HCEC 1CT (cell line): ENCODE results near the gene ANTXRL.
"Not testable (repeated sequence)": the region's sequence is repeated elsewhere in the genome, so short reads cannot be mapped to it uniquely, and the experiment has no call there.

Source experiments
- DNase-seq: peaks from one replicate; pipeline ENCODE4 v3.0.0-alpha.2; 2017

Gene ANTXRL

GRCh38 chr10:46296641-46297141 lies 9.9 kb downstream of the ANTXRL start:
- no peak for DNase-seq

GRCh38 chr10:46297406-46298204 lies 10.8 kb downstream of the ANTXRL start:
- DNase-seq: no peak

DNA sequence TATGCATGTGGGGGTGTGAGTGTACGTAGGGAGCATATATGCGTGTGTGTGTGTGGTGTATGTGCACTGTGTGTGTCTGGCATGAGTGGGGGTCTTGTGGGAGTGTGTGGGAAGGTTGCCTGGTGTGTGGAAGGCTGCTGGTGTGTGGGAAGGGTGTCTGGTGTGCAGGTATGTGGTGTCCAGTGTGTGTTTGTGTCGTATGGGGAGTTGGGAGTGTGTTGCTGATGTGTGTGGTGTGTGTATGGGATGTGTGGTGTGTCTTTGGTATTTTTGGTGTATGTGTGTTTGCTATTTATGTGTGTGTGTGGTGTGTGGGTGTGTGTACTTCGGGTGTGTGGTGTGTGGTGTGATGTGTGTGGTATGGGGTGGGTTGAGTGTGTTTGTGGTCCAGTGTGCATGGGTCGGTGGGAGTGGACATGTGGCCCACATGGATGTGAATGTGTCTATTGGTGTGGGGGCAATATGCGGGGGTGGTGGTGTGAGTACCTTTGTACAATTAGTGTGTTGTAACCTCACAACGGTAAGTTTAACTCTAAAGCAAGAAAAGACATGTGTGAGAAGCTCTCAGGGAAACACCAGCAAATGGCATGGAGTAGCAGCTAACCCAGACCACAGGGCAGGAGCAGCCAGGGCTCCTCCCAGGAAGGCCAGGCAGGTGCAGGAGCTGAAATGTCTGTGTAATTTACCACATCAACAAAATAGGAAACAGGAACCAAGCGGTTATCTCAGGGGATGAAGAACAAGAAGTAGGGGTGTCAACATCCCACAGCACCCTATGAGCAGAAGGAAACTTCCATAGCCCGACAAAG lies 11.9 kb downstream of the ANTXRL start:
- no peak for DNase-seq

DNA sequence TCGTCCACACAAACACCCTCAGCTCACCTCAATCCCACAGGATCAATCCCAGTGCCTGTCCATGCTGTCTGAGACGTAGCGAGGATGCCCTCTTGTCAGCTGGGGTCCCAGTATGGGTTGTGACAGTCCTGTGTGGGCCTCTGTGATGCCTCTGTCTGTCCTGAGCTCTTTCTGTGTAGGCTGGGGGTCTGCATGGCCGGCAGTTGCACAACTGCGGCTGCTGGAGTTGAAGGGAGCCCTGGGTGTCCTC lies 12.4 kb downstream of the ANTXRL start:
- DNase-seq: no peak

DNA sequence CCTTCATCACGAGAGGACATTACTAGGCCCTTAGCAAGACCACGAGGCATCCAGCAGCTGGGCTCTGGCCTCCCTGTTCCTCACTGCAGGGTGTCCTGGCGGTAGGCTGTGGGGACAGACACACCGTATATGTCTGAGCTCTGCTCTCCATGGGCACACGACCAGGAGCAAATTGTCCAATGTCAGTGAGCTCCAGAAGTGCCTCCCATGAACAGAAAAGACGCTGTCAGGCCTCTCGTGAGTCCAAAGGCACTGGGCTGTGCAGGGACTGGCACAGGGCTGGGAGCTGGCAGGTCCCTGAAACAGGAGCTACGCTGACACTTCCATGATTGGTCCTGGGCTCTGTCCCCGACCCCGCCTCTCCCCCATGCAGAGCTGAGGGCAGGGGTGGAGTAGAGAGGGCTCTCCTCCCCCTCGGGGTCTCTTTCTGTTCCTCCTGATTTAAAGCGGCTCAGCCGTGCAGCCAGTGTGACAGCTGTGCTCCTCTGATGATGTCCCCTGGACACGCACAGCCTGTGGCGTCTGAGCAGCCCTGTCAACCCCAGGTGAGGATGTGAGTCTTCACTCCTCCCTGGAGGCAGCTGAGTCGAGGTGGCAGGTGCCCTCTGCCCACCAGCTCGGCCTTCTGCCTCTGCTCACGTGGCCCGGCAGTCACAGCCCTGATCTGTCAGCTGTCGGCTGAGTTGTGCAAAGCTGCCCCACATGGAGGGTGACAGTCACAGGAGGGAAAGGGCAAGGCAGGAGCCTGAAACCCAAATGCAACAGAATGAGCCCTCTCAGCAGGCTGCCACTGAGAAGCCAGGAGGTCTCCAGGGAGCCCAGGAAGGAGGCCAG lies 13.0 kb downstream of the ANTXRL start:
- DNase-seq: no peak

DNA sequence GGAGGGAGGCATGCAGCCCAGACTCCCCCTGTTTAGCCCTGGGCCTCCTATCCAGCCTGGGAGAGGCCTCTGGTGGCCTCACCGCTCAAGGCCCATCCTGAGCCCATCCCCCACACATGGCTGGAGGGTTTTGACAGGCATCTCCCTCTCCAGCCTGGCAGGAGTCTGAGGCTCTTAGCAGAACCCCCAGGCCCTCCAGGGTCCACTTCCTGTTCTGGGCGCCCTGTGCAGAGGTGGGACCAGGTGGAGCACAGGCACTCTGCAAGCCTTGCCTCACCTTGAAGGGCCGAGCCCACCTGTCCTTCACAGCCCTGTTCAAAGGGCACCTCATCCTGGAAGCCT lies 13.5 kb downstream of the ANTXRL start:
- not testable (repeated sequence) for DNase-seq

DNA sequence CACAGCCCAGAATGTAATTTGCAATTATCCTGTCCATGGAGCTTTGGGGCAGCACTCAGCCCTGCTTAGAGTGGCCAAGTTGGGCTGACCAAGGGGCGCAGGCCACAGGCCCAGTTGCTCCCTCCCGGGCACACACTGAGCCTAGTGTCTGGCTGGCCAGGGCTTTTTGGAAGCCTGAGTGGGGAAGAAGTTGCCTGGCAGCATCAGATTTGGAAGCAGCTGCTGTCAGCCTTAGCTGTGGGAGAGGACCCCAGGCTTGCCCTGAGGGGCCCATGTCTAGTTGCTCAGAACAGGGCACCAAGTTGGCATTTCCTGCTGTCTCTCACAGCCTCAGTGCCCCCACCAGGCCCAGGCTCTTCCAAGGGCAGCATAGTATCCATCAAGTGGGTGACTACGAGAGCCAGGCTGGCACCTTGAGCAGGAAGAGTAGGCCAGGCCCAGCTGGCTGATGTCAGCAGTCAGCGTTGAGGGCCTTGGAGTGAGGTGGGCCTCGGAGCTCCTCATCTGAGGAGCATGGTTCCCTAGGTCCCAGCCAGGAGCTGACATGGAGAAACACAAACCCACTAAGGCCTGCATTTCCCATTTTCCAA lies 14.4 kb downstream of the ANTXRL start:
- DNase-seq: no peak

- no peak for DNase-seq
These were observed 15.1 kb downstream of the ANTXRL start for GRCh38 chr10:46301721-46302479.

GRCh38 chr10:46302765-46303352 lies 16.1 kb downstream of the ANTXRL start:
- not testable (repeated sequence) for DNase-seq

- DNase-seq: no peak
These were observed 17.3 kb downstream of the ANTXRL start for GRCh38 chr10:46304062-46304461.

DNA sequence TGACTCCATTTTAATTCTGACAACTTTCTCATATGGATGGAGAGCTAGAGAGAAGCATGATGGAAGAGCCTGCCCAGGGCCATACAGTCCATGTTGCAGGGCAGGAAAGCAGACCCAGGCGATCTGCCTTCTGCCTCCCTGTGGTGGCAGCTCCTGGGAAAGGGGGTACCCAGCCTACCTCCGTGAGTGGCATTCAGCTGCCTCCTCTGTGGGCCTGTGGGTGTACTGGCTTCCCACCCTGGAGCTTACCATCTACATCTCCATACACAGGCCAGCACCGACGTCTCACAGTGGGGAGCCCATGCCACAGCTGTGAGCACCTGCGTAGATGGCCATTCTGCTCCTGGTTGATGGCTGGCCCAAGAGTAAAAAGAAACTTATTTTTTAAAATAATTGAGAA lies 17.9 kb downstream of the ANTXRL start:
- DNase-seq: not testable (repeated sequence)

- no peak for DNase-seq
These were observed 18.5 kb downstream of the ANTXRL start for GRCh38 chr10:46305079-46305818.

GRCh38 chr10:46305986-46306385 lies 19.2 kb downstream of the ANTXRL start:
- DNase-seq: no peak

DNA sequence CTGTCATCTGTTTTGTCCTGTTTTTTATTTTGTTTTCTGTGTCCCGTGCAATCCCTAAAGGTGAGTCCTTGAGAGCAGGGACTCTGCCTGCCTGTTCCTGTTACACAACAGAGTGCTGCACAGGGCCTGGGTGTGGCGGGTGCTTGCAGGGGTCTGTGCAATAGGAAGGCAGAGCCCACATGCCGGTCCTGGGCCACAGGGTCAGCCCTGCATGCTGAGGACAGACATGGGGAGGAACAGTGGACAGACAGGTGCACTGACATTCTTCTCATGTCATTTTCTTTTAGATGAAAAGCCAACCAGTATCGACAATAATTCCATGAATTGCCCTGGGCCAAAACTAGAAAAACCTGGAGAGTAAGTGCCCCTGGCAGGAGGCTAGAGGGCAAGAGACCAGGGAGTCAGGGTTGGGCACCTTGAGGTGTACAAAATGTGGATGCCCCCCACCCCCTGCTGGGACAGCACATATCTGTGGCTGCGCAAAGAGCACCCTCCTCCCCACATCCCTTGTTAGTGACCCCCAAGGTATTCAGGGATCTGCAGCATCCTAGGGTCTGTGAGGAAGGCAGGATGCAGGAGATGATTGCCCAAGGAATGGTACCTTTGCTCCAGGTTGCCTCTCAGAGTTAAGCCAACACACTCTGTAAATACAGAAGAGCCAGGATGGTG lies 19.9 kb downstream of the ANTXRL start:
- no peak for DNase-seq

- DNase-seq: no peak
These were observed 20.7 kb downstream of the ANTXRL start for GRCh38 chr10:46307281-46308112.

DNA sequence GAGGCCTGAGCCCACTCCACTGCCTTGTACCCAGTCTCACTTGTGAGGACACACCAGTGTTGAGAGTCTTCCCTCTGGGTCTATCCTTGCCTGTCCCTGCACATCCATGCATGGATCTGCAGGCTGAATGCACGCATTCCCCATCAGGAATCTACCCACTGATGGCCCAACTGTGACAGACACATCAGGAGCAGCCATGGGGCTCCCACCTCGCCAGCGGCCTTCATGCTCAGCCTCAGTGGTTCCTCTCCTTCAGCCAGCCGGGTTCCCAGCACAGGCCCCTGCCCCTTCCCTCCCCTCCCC lies 21.3 kb downstream of the ANTXRL start:
- DNase-seq: no peak

DNA sequence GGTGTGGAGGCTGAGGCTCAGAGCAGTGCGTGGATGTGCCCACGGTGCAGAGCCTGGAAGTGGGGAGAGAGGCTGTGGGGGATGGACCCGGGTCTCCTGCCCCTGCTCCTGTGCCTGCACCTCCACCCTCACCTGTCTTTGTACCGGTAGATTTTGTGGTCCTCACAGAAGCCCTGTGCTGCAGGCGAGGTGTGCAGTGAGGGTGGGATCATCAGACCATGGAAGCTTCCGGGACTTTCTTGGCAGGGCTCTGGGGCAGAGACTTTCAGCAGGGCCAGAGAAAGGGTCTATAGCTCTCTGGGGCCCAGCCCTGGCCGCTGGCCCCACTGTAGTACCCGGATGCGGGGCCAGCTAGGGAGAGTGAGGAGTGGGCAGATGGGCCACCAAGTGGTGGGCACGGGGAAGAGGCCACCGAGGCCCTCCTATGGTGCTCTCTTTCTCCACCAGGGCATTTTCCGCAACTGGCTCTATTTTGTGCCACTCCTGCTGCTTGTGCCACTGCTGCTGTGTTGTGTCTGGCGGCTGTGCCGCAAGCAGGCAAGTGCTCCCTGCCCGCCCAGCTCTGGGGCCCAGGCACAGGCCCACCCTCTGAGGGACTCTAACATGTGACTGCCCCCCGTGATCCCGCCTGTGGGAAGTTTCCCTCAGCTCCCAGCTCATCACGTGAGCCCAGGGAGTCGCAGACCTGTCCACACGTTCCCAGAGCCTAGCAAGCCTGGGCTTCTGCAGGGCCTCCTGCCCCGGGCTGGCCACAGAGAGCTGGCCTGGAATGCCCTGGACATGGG lies 22.1 kb downstream of the ANTXRL start:
- DNase-seq: no peak

DNA sequence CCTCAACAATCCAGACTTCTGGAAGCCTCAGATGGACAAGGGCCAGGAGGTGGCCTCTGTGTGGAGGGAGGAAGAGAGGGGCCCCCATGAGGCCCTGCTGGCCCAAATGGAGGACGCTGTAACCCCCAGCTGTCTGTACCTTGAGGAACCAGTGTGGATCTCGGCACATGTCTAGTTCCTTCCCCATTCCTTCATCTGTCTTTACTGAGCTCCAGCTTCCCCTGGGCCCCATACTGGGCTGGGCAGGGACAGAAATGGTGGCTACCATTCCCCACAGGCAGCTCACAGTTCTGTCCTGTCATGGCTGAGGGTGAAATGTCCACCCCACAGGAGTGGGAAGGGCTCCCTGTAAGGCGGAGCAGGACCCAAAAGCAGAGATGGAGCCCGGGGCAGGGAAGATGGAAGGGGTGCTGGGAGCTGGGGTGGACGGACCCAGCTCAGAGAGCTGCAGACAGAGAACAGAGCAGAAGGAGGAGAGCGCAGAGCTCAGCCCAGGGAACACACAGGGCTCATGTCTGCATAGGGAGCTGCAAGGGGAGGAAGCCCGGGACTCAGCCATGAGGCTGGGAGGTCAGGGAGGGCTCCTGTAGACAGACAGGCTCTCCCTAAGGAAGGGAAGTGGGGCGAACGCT lies 22.8 kb downstream of the ANTXRL start:
- DNase-seq: no peak

- DNase-seq: no peak
These were observed 23.3 kb downstream of the ANTXRL start for GRCh38 chr10:46310143-46310514.
